CD4-positive, alpha-beta T cell treated with Interleukin-6 for 4 hours (primary cell): ENCODE results near the gene FOS.

ENCODE experiments used
- DNase-seq: peaks from one replicate; pipeline ENCODE4 v3.0.0-alpha.2; 2020; ENCODE audit warnings: mixed read lengths

FOS gene

GRCh38 chr14:75322746-75323145 is 44.1 kb downstream of the FOS start:
- DNase-seq = no peak

GRCh38 chr14:75323571-75323970 is 44.9 kb downstream of the FOS start:
- no peak for DNase-seq

- no peak for DNase-seq
Observed at GRCh38 chr14:75328558-75329155, 50.0 kb downstream of the FOS start.

- no peak for DNase-seq
Observed at GRCh38 chr14:75329369-75329768, 50.7 kb downstream of the FOS start.

GRCh38 chr14:75331471-75331870 is 52.8 kb downstream of the FOS start:
- no peak for DNase-seq
